Loucy (cell line): Measurements from ENCODE around the gene ARHGEF12.

Source experiments
- H2AFZ ChIP-seq: fragments of 200-600 bp; sonication (generic); 2 replicates; pipeline ENCODE4 v1.6.0; 2016; ENCODE audit warnings: antibody characterized with exemption, mild to moderate bottlenecking, low read length, moderate library complexity
- H3F3A ChIP-seq: fragments of 200-600 bp; 2 replicates; pipeline ENCODE4 v1.6.0; 2016; ENCODE audit warnings: antibody characterized with exemption, low read depth, mild to moderate bottlenecking
- H3K27me3 ChIP-seq: fragments of 200-600 bp; sonication (generic); 2 replicates; pipeline ENCODE4 v1.6.1; 2014; ENCODE audit warnings: low read length, mild to moderate bottlenecking; ENCODE audit not compliant: insufficient read depth, poor library complexity, severe bottlenecking
- H3K36me3 ChIP-seq: fragments of 200-600 bp; sonication (generic); 2 replicates; pipeline ENCODE4 v1.6.1; 2016; ENCODE audit warnings: low read length; ENCODE audit not compliant: insufficient read depth
- H3K4me1 ChIP-seq: fragments of 200-600 bp; sonication (generic); 2 replicates; pipeline ENCODE4 v1.5.1; 2014; ENCODE audit warnings: low read length, mild to moderate bottlenecking; ENCODE audit not compliant: insufficient read depth, poor library complexity, severe bottlenecking
- H3K4me2 ChIP-seq: fragments of 200-600 bp; sonication (generic); 2 replicates; pipeline ENCODE4 v1.6.0; 2014; ENCODE audit warnings: antibody characterized with exemption, low read length, low read depth, mild to moderate bottlenecking; ENCODE audit not compliant: poor library complexity, severe bottlenecking
- H3K4me3 ChIP-seq: fragments of 200-600 bp; sonication (generic); 2 replicates; pipeline ENCODE4 v1.5.1; 2014; ENCODE audit warnings: low read length, mild to moderate bottlenecking, mixed read lengths; ENCODE audit not compliant: poor library complexity, severe bottlenecking
- H3K79me2 ChIP-seq: fragments of 200-600 bp; sonication (generic); 2 replicates; pipeline ENCODE4 v1.6.1; 2014; ENCODE audit warnings: low read length; ENCODE audit not compliant: insufficient read depth
- H3K9ac ChIP-seq: fragments of 200-600 bp; sonication (generic); 2 replicates; pipeline ENCODE4 v1.6.0; 2014; ENCODE audit warnings: mild to moderate bottlenecking, low read depth, low read length, moderate library complexity; ENCODE audit not compliant: poor library complexity, severe bottlenecking
- H3K9me2 ChIP-seq: fragments of 200-600 bp; sonication (generic); replicated peaks from 2 replicates; pipeline ENCODE4 v1.6.1; 2016; ENCODE audit warnings: low read depth, low read length, mixed read lengths
- H3K9me3 ChIP-seq: fragments of 200-600 bp; sonication (generic); 2 replicates; pipeline ENCODE4 v1.6.1; 2014; ENCODE audit warnings: mild to moderate bottlenecking, antibody characterized with exemption, low read length, low read depth; ENCODE audit not compliant: insufficient read depth
- H4K20me1 ChIP-seq: fragments of 200-600 bp; sonication (generic); 2 replicates; pipeline ENCODE4 v1.6.0; 2014; ENCODE audit warnings: antibody characterized with exemption, low read length, mild to moderate bottlenecking; ENCODE audit not compliant: insufficient read depth, poor library complexity, severe bottlenecking
- EZH2phosphoT487 ChIP-seq: fragments of 200-600 bp; IDR thresholded peaks from 2 replicates; pipeline ENCODE4 v1.6.1; 2018; ENCODE audit warnings: antibody characterized with exemption, mild to moderate bottlenecking, moderate library complexity, borderline replicate concordance
- TF ChIP-seq, protein P1 (sequence below): fragments of 200-600 bp; sonication (generic); conservative IDR thresholded peaks from 2 replicates; pipeline ENCODE4 v1.5.1; 2014; ENCODE audit warnings: mild to moderate bottlenecking, antibody characterized with exemption, low read length

The ARHGEF12 gene

DNA sequence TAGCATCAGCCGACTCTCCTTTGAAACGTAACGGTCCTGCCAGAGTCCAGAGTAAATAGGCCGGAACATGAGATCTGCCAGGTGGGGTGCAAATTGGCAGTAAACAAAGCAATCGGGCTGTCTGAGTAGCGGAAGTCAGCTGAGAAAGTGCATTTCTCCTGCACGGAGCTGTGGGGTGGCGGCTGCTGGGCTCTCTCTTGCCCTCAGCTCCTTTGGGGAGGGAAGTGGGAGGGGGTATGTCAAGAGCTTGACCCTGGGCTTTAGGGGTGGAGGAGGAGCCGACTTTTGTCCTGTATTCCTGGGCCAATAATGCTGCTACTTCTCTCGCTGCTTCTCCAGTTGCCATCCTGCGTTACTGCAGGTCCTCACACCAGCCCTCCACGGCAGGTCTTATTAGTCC, 187.0 kb downstream of the ARHGEF12 start:
- Histone ChIP-seq H3K4me3 (no peak overlapping the region), H3K9me3 (no peaks in the 10 kb centered on the region), H3K4me2 (no peak overlapping the region), H2AFZ (no peak overlapping the region), H3K36me3 (no peaks in the 10 kb centered on the region), H3K4me1 (no peaks in the 10 kb centered on the region), H3F3A (no peaks in the 10 kb centered on the region), H4K20me1 (no peaks in the 10 kb centered on the region), H3K9ac (no peak overlapping the region), H3K9me2 (no peaks in the 10 kb centered on the region), H3K79me2 (no peaks in the 10 kb centered on the region), H3K27me3 (no peaks in the 10 kb centered on the region)
- no peak for TF ChIP-seq EZH2phosphoT487
- TF ChIP-seq, protein P1, sequence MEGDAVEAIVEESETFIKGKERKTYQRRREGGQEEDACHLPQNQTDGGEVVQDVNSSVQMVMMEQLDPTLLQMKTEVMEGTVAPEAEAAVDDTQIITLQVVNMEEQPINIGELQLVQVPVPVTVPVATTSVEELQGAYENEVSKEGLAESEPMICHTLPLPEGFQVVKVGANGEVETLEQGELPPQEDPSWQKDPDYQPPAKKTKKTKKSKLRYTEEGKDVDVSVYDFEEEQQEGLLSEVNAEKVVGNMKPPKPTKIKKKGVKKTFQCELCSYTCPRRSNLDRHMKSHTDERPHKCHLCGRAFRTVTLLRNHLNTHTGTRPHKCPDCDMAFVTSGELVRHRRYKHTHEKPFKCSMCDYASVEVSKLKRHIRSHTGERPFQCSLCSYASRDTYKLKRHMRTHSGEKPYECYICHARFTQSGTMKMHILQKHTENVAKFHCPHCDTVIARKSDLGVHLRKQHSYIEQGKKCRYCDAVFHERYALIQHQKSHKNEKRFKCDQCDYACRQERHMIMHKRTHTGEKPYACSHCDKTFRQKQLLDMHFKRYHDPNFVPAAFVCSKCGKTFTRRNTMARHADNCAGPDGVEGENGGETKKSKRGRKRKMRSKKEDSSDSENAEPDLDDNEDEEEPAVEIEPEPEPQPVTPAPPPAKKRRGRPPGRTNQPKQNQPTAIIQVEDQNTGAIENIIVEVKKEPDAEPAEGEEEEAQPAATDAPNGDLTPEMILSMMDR: no peak

DNA sequence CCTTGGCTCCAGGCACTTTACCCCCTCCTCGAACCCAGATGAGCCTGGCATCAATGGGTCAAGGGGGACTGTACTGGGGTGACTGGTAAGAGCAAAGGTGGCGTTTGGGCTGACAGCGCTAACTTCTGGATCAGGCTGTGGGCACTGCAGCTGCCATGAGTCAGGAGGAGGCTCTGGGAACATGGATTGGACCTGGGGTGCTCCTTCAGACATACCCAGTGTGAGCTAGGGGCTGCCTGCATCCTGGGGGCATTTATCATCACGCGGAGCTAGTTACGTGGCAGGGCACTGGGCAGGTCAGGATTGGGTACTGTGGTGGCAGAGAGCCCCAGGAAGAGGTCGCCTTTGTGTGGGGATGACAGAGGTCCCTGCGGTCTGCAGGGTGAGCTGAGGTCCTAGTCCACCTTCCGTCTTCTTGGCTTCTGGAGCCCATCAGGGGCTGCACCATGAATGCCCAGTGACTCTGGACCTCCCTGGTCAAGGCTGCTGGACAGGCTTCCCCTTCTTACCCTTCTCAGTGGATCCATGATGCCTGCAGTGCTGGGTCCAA, 188.4 kb downstream of the ARHGEF12 start:
- no peak for TF ChIP-seq EZH2phosphoT487
- TF ChIP-seq, protein P1: no peak
- no peak overlapping the region for H2AFZ ChIP-seq
- H3K9me2 ChIP-seq: no peaks in the 10 kb centered on the region
- no peaks in the 10 kb centered on the region for H3K9me3 ChIP-seq
- no peaks in the 10 kb centered on the region for H3K79me2 ChIP-seq
- H3K4me2 ChIP-seq: no peak overlapping the region
- no peaks in the 10 kb centered on the region for H3K4me1 ChIP-seq
- no peaks in the 10 kb centered on the region for H4K20me1 ChIP-seq
- no peak overlapping the region for H3K9ac ChIP-seq
- H3F3A ChIP-seq: no peaks in the 10 kb centered on the region
- no peak overlapping the region for H3K4me3 ChIP-seq
- H3K36me3 ChIP-seq: no peaks in the 10 kb centered on the region
- no peaks in the 10 kb centered on the region for H3K27me3 ChIP-seq

DNA sequence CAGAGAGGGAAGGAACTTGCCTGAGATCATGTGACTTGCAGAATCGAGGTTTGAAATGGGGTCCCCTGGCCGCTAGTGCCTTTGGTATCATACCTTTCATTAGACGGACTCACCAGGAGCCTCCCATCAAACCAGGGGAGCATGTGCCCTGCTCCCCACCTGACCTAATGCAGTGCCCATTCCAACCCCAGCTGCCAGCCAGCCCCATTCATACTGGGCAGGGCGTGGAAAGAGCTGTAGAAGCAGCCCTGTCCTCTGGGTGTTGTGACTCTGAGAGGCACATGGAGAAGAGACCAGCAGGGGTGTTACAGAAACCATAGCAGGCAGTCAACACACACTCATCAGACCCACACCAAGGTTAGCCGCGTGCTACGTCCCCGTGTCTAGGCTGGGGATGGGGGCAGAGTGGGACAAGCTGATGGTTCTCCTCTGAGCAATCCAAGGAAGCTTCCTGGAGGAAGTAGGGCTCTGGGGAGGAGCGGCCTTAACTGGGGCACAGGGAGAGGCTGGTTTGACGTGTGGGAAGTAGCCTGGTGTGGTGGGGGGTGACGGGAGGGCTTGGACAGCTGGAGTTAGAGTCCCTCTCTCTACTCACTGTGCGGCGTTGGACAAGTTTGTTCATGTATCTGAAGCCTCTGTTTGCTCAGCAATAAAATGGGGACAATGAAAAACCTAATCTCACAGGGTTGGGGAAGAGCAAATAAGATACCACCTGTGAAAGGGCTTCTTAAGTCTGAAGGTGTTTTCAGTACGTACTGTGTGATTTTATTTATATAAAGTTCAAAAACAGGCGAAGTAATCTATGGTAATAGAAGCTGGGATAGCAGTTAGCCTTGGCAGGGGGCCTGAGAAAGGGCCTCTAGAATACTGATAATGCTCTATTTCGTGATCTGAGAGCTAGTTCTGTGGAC, 189.3 kb downstream of the ARHGEF12 start:
- H4K20me1 ChIP-seq: no peaks in the 10 kb centered on the region
- no peaks in the 10 kb centered on the region for H3K9me2 ChIP-seq
- no peak overlapping the region for H3K4me2 ChIP-seq
- no peaks in the 10 kb centered on the region for H3K4me1 ChIP-seq
- no peak overlapping the region for H3K9ac ChIP-seq
- no peak overlapping the region for H3K4me3 ChIP-seq
- H3K27me3 ChIP-seq: no peaks in the 10 kb centered on the region
- TF ChIP-seq EZH2phosphoT487: no peak
- TF ChIP-seq, protein P1: no peak
- no peaks in the 10 kb centered on the region for H3K79me2 ChIP-seq
- no peaks in the 10 kb centered on the region for H3K9me3 ChIP-seq
- no peak overlapping the region for H2AFZ ChIP-seq
- H3K36me3 ChIP-seq: no peaks in the 10 kb centered on the region
- no peaks in the 10 kb centered on the region for H3F3A ChIP-seq
